ENCODE measurements around the gene SNUPN. TPM values are rescaled to one million over a fixed set of nuclear protein-coding genes. Genes with fewer than 3 reads are reported as not detected.

The SNUPN gene
- total RNA-seq, 2 experiments from 2014 or later = 28.2 to 28.5 TPM

DNA sequence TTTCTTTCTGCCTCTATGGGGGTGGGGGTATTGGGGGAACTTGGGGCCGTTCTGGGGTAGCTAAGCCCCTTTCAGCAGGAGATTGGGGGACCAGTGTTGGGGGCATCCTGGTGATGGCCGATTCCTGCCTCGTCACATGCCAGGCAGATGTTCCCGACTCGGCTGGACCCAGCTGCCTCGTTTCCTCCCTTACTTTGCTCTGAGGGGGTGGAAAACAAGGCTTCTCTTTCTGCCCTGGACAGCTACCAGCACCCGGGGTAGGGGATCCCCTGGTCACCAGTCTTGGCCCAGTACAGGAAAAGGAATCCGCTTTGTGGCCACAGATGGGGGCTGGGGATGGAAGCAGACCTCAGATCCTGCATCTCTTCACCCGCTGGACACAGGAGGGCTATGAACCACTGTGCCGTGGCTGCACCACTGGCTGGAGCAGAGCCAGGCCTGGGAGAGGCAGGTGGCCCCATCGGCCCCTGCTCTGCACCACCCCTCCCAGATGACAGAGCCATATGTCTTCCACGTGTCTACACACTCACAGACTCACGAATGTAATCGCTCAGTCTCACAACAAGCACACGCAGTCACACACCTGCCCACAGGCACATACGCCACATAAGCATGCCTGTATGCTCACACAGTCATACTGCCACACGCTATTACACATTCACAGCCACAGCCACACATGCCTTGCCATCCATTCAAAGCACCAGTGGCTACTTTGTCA lies 34.6 kb upstream of the SNUPN start:
- no peak for TF ChIP-seq CTCF (IDR thresholded peaks at IDR 0.05)
- H3K27me3 Mint-ChIP-seq = no peaks in the 10 kb centered on the region
- POLR2A ChIA-PET = no interaction called here
- ATAC-seq (no peak), DNase-seq (no peak)
- H3K36me3 Mint-ChIP-seq (ENCODE audit: low read depth) = no peaks in the 10 kb centered on the region
- H3K4me1 Mint-ChIP-seq (ENCODE audit: low read depth) = no peaks in the 10 kb centered on the region
- H3K4me3 Mint-ChIP-seq = no peak overlapping the region
- H3K27ac Mint-ChIP-seq = no peak overlapping the region
- intact Hi-C loops (cut with micrococcal nuclease) = no loop called here
- CTCF ChIA-PET = interaction anchor here (2.2 kb wide), 1 partner anchor 13 kb away, joined by 8 read pairs; the partner anchor contains the start of gene SNX33
- H3K9me3 Mint-ChIP-seq = no peaks in the 10 kb centered on the region

DNA sequence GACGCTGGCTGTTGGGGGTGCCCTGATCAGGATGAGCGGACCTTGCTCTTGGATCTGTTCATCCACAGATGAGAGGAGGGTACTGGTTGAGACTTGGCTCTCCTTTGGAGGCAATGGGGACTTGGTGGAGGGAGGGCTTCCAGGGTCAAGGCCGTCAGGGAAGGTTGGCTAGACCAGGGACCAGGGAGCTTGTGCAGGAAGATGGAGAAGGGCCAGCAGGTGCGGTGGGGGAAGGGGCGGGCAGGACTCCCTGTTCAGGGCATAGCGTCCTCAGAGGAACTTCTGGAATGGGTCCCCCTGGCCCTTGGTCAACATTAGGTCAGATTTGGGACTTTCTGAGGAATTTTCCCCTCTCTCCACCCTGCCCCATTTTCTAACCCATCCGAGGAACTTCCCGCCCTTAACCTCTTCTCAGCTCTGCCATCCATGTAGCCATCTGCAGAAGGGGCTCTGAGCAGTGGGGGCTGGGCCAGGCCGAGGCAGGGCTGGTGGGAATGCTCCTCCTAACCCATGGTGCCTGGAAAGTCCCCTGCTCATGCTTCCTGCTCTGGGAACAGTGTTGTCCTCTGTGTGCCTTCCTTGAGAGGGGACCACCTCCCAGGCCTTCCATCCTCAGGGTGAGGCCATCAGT lies 33.7 kb upstream of the SNUPN start:
- ChIA-PET POLR2A (interaction anchor here (0.5 kb wide), 1 partner anchor 167 kb away, joined by 3 read pairs; no protein-coding TSS in a partner anchor), CTCF (interaction anchor here (0.9 to 2.2 kb wide), 2 partner anchors 12 kb away, joined by 3 to 8 read pairs; partner anchors contain the start of gene SNX33)
- H3K4me1 Mint-ChIP-seq (ENCODE audit: low read depth) = no peaks in the 10 kb centered on the region
- H3K27me3 Mint-ChIP-seq = no peaks in the 10 kb centered on the region
- no peak for ATAC-seq
- no peak for DNase-seq
- no peaks in the 10 kb centered on the region for H3K36me3 Mint-ChIP-seq (ENCODE audit: low read depth)
- H3K27ac Mint-ChIP-seq = no peak overlapping the region
- intact Hi-C loops (cut with micrococcal nuclease) = no loop called here
- TF ChIP-seq CTCF (IDR thresholded peaks at IDR 0.05) = no peak
- no peak overlapping the region for H3K4me3 Mint-ChIP-seq
- H3K9me3 Mint-ChIP-seq = no peaks in the 10 kb centered on the region

GRCh38 chr15:75656813-75657212 lies 31.3 kb upstream of the SNUPN start:
- no peak overlapping the region for H3K4me3 Mint-ChIP-seq
- POLR2A ChIA-PET = no interaction called here
- CTCF ChIA-PET = no interaction called here
- no peaks in the 10 kb centered on the region for H3K9me3 Mint-ChIP-seq
- TF ChIP-seq CTCF (IDR thresholded peaks at IDR 0.05) = no peak
- ATAC-seq (no peak), DNase-seq (no peak)
- no peak overlapping the region for H3K27ac Mint-ChIP-seq
- H3K27me3 Mint-ChIP-seq = no peaks in the 10 kb centered on the region
- peaks cover 5% of the 10 kb centered on the region for H3K4me1 Mint-ChIP-seq (ENCODE audit: low read depth)
- no peaks in the 10 kb centered on the region for H3K36me3 Mint-ChIP-seq (ENCODE audit: low read depth)
- intact Hi-C loops (cut with micrococcal nuclease) = no loop called here

- H3K36me3 Mint-ChIP-seq (ENCODE audit: low read depth) = no peaks in the 10 kb centered on the region
These were observed 30.8 kb upstream of the SNUPN start for GRCh38 chr15:75656331-75656730.

More at GRCh38 chr15:75656331-75656730, 30.8 kb upstream of the SNUPN start:
- DNase-seq (no peak), ATAC-seq (no peak)
- Mint-ChIP-seq H3K4me3 (no peak overlapping the region), H3K9me3 (no peaks in the 10 kb centered on the region), H3K27me3 (no peaks in the 10 kb centered on the region), H3K4me1 (ENCODE audit: low read depth) (peaks cover 9% of the 10 kb centered on the region), H3K27ac (no peak overlapping the region)
- no peak for TF ChIP-seq CTCF (IDR thresholded peaks at IDR 0.05)
- intact Hi-C loops (cut with micrococcal nuclease) = no loop called here
- ChIA-PET POLR2A (no interaction called here), CTCF (no interaction called here)

Data from activated CD8-positive, alpha-beta T cell treated with anti-CD3 and anti-CD28 coated beads for 36 hours (primary cell).